ENCODE results near the gene ARHGAP28.

Gene ARHGAP28

DNA sequence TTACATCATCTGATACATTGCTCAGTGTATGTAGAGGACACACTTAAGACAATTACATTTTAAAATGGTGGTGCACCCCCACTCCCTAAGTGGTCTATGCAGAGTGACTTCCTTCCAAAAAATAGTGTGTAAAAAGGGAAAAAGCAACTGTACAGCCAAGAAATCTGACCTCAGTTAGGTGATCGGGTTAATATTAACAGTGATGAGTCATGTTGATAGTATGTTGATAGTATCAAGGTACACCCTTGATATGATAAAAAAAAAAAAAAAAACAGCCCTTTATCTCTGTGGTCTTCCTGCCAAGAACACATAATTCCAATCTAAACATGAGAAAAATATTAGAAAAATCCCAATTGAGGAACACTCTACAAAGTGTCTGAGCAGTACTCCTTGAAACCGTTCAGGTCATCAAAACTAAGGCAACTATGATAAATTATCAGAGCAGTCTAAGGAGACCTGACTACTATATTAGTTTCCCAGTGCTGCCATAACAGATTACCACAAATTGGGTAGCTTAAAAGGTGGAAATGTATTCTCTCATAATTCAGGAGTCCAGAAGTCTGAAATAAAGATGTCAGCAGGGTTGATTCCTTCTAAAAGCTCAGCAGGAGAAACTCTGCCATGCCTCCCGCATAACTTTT is 171.9 kb downstream of the ARHGAP28 start:
- no peak for DNase-seq (ENCODE audit: low read depth in 1 of 2, low spot score in 1 of 2)
- peaks cover 3% of the 10 kb centered on the region for H3K27me3 ChIP-seq (ENCODE audit: insufficient read depth, poor library complexity, severe bottlenecking)
- TF ChIP-seq, protein P1, sequence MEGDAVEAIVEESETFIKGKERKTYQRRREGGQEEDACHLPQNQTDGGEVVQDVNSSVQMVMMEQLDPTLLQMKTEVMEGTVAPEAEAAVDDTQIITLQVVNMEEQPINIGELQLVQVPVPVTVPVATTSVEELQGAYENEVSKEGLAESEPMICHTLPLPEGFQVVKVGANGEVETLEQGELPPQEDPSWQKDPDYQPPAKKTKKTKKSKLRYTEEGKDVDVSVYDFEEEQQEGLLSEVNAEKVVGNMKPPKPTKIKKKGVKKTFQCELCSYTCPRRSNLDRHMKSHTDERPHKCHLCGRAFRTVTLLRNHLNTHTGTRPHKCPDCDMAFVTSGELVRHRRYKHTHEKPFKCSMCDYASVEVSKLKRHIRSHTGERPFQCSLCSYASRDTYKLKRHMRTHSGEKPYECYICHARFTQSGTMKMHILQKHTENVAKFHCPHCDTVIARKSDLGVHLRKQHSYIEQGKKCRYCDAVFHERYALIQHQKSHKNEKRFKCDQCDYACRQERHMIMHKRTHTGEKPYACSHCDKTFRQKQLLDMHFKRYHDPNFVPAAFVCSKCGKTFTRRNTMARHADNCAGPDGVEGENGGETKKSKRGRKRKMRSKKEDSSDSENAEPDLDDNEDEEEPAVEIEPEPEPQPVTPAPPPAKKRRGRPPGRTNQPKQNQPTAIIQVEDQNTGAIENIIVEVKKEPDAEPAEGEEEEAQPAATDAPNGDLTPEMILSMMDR (IDR thresholded peaks at IDR 0.05; ENCODE audit: insufficient read depth, low read length), result no peak
- TF ChIP-seq SPI1 (IDR thresholded peaks at IDR 0.05; ENCODE audit: borderline replicate concordance, low read depth), result no peak
- TF ChIP-seq GABPA (IDR thresholded peaks at IDR 0.05; ENCODE audit: low read depth), result no peak
- TF ChIP-seq, protein P2, sequence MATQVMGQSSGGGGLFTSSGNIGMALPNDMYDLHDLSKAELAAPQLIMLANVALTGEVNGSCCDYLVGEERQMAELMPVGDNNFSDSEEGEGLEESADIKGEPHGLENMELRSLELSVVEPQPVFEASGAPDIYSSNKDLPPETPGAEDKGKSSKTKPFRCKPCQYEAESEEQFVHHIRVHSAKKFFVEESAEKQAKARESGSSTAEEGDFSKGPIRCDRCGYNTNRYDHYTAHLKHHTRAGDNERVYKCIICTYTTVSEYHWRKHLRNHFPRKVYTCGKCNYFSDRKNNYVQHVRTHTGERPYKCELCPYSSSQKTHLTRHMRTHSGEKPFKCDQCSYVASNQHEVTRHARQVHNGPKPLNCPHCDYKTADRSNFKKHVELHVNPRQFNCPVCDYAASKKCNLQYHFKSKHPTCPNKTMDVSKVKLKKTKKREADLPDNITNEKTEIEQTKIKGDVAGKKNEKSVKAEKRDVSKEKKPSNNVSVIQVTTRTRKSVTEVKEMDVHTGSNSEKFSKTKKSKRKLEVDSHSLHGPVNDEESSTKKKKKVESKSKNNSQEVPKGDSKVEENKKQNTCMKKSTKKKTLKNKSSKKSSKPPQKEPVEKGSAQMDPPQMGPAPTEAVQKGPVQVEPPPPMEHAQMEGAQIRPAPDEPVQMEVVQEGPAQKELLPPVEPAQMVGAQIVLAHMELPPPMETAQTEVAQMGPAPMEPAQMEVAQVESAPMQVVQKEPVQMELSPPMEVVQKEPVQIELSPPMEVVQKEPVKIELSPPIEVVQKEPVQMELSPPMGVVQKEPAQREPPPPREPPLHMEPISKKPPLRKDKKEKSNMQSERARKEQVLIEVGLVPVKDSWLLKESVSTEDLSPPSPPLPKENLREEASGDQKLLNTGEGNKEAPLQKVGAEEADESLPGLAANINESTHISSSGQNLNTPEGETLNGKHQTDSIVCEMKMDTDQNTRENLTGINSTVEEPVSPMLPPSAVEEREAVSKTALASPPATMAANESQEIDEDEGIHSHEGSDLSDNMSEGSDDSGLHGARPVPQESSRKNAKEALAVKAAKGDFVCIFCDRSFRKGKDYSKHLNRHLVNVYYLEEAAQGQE (IDR thresholded peaks at IDR 0.05; ENCODE audit: insufficient replicate concordance, low read depth), result no peak
- TF ChIP-seq POLR2AphosphoS5 (IDR thresholded peaks at IDR 0.05; ENCODE audit: low read depth), result no peak
- no peak overlapping the region for H3K27ac ChIP-seq (replicated peaks)
- H3K4me3 ChIP-seq (replicated peaks; ENCODE audit: insufficient read depth, low read length), result no peak overlapping the region

DNA sequence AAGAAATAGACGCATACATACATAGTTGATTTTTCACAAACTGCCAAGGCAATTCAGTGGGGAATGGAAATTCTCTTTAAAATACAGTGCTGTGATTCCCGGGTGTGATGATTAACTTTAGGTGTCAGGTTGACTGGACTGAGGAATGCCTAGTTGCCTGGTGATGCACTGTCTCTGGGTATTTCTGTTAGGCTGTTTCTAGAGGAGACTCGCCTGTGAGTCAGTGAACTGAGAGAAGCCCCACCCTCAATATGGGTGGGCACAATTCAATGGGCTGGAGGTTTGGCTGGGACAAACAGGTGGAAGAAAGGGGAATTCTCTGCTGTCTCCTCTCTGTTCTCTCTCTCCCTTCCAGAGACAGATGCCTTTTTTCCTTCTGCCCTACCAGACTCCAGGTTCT is 187.6 kb downstream of the ARHGAP28 start:
- peaks cover 7% of the 10 kb centered on the region for H3K27me3 ChIP-seq (ENCODE audit: insufficient read depth, poor library complexity, severe bottlenecking)
- no peak overlapping the region for H3K27ac ChIP-seq (replicated peaks)
- no peak for DNase-seq (ENCODE audit: low read depth in 1 of 2, low spot score in 1 of 2)
- H3K4me3 ChIP-seq (replicated peaks; ENCODE audit: insufficient read depth, low read length), result no peak overlapping the region
- TF ChIP-seq GABPA (IDR thresholded peaks at IDR 0.05; ENCODE audit: low read depth), result no peak
- TF ChIP-seq, protein P2 (IDR thresholded peaks at IDR 0.05; ENCODE audit: insufficient replicate concordance, low read depth), result no peak
- no peak for TF ChIP-seq SPI1 (IDR thresholded peaks at IDR 0.05; ENCODE audit: borderline replicate concordance, low read depth)

DNA sequence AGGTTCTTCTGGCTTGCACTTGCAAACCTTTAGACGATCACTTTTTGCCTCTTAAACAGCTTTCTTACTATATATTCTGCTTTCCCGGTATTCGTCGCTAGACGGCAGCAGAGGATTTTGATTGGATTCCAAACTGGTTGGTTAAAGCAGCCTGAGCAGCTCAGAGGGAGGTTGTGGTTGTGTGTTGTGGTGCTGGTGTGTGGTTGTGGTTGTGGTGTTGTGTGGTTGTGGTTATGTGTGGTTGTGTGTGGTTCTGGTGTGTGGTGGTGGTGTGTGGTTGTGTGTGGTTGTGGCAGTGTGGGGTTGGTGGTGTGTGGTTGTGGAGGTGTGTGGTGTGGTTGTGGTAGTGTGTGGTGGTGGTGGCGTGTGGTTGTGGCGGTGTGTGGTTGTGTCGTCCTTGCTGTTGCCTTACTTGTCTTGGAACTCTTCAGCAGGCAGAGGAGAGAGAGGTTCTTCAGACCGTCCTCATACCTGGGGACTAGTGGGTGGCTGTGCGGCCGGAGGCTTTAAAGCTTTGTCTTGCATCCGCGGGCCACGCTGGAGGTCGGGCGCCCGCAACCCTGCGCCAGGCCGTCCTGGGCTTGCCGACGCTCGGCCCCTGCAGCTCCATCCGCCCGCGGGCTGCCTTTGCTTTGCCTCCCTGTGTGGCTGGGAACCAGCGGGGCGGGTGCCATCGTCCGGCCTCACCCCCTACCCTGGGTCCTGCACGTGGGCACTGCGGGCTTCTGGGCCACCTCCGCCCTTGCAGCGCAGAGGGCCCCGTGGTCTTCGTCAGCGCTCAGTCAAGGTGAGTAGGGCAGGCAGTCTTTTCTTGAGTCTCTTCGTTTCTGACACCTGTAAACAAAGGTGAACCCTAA is 190.8 kb downstream of the ARHGAP28 start:
- TF ChIP-seq, protein P1 (IDR thresholded peaks at IDR 0.05; ENCODE audit: insufficient read depth, low read length), result peak; percentile 91
- TF ChIP-seq, protein P2 (IDR thresholded peaks at IDR 0.05; ENCODE audit: insufficient replicate concordance, low read depth), result no peak
- 0 out of 2 replicates have a peak, but pooled peaks have one; percentile 35 for TF ChIP-seq POLR2AphosphoS5 (IDR thresholded peaks at IDR 0.05; ENCODE audit: low read depth)
- no peak overlapping the region for H3K27ac ChIP-seq (replicated peaks)
- peak; percentile 2 to 64 for DNase-seq (ENCODE audit: low read depth in 1 of 2, low spot score in 1 of 2)
- H3K27me3 ChIP-seq (ENCODE audit: insufficient read depth, poor library complexity, severe bottlenecking), result peaks cover 2% of the 10 kb centered on the region
- H3K4me3 ChIP-seq (replicated peaks; ENCODE audit: insufficient read depth, low read length), result no peak overlapping the region
